Measurements from ENCODE around the gene PM20D1.

- TF ChIP-seq USF2 (CRISPR knock-in tag; IDR thresholded peaks at IDR 0.05) (no peak), CTCF (IDR thresholded peaks at IDR 0.05) (no peak), ZBTB21 (CRISPR knock-in tag; IDR thresholded peaks at IDR 0.05; ENCODE audit: borderline replicate concordance) (no peak), ZNF121 (CRISPR knock-in tag; IDR thresholded peaks at IDR 0.05) (no peak)
Measured at GRCh38 chr1:205851993-205852392, 2.1 kb upstream of the PM20D1 start.

Data from WTC11 (cell line).